Trophoblast cell (in vitro differentiated cells and primary cell): ENCODE data around the gene RASA2.

Experiments used
- DNase-seq, 2 donors: peaks; one replicate each; pipeline ENCODE4 v3.0.0-alpha.2; 2016
- H2AFZ ChIP-seq: 2 replicates; pipeline ENCODE4 v1.6.1; 2013; ENCODE audit warnings: low read length, moderate library complexity, mild to moderate bottlenecking; ENCODE audit not compliant: insufficient read depth, poor library complexity
- H2AK5ac ChIP-seq: 2 replicates; pipeline ENCODE4 v1.6.1; 2013; ENCODE audit warnings: mild to moderate bottlenecking, low read length
- H2BK120ac ChIP-seq: 2 replicates; pipeline ENCODE4 v1.6.1; 2013; ENCODE audit warnings: low read length, mild to moderate bottlenecking, moderate library complexity; ENCODE audit not compliant: insufficient read depth, poor library complexity
- H2BK12ac ChIP-seq: 2 replicates; pipeline ENCODE4 v1.6.1; 2013; ENCODE audit warnings: mild to moderate bottlenecking, low read length, moderate library complexity
- H2BK5ac ChIP-seq: 2 replicates; pipeline ENCODE4 v1.6.1; 2013; ENCODE audit warnings: low read length, low read depth, moderate library complexity, mild to moderate bottlenecking; ENCODE audit not compliant: poor library complexity
- H3K14ac ChIP-seq: 2 replicates; pipeline ENCODE4 v1.6.1; 2013; ENCODE audit warnings: mild to moderate bottlenecking, low read length
- H3K18ac ChIP-seq: 2 replicates; pipeline ENCODE4 v1.6.1; 2013; ENCODE audit warnings: mild to moderate bottlenecking, low read length
- H3K23ac ChIP-seq: 2 replicates; pipeline ENCODE4 v1.6.1; 2013; ENCODE audit warnings: low read length
- H3K27ac ChIP-seq: 2 replicates; pipeline ENCODE4 v1.5.1; 2013; ENCODE audit warnings: low read depth, mild to moderate bottlenecking, inconsistent platforms, low read length, moderate library complexity
- H3K27me3 ChIP-seq: 2 replicates; pipeline ENCODE4 v1.6.1; 2013; ENCODE audit warnings: inconsistent platforms, mild to moderate bottlenecking, low read length, moderate library complexity; ENCODE audit not compliant: insufficient read depth
- H3K36me3 ChIP-seq, 2 experiments: 1 replicate in 1 of 2; 2 replicates in 1 of 2; pipeline ENCODE4 v1.6.1; 2013; ENCODE audit warnings: low read length in 2 of 2, mild to moderate bottlenecking in 2 of 2, moderate library complexity in 1 of 2; ENCODE audit not compliant: insufficient read depth in 2 of 2, control insufficient read depth in 1 of 2
- H3K4ac ChIP-seq: 2 replicates; pipeline ENCODE4 v1.6.1; 2013; ENCODE audit warnings: low read depth, mild to moderate bottlenecking, low read length, moderate library complexity
- H3K4me1 ChIP-seq, 2 experiments: 1 replicate in 1 of 2; 2 replicates in 1 of 2; pipeline ENCODE4 v1.6.1; 2013; ENCODE audit warnings: low read length in 2 of 2, mild to moderate bottlenecking in 2 of 2, moderate library complexity in 1 of 2; ENCODE audit not compliant: insufficient read depth in 2 of 2, control insufficient read depth in 1 of 2
- H3K4me2 ChIP-seq: 2 replicates; pipeline ENCODE4 v1.6.1; 2013; ENCODE audit warnings: inconsistent platforms, mild to moderate bottlenecking, low read length, moderate library complexity
- H3K4me3 ChIP-seq: 2 replicates; pipeline ENCODE4 v1.5.1; 2013; ENCODE audit warnings: mild to moderate bottlenecking, low read depth, low read length, inconsistent platforms
- H3K79me1 ChIP-seq: one replicate; pipeline ENCODE4 v1.6.1; 2013; ENCODE audit warnings: low read length
- H3K79me2 ChIP-seq: 2 replicates; pipeline ENCODE4 v1.6.1; 2013; ENCODE audit warnings: low read length, mild to moderate bottlenecking; ENCODE audit not compliant: control insufficient read depth, insufficient read depth, poor library complexity
- H3K9ac ChIP-seq: 2 replicates; pipeline ENCODE4 v1.6.1; 2013; ENCODE audit warnings: mild to moderate bottlenecking, low read length
- H3K9me3 ChIP-seq: 2 replicates; pipeline ENCODE4 v1.6.1; 2013; ENCODE audit warnings: low read depth, mild to moderate bottlenecking, control low read depth, inconsistent platforms, low read length; ENCODE audit not compliant: insufficient read depth
- H4K12ac ChIP-seq: 2 replicates; pipeline ENCODE4 v1.6.1; 2013; ENCODE audit warnings: low read depth, mild to moderate bottlenecking, low read length, moderate library complexity
- H4K8ac ChIP-seq: 2 replicates; pipeline ENCODE4 v1.6.1; 2013; ENCODE audit warnings: low read depth, mild to moderate bottlenecking, low read length, moderate library complexity
- H4K91ac ChIP-seq: one replicate; pipeline ENCODE4 v1.6.1; 2013; ENCODE audit warnings: low read depth, mild to moderate bottlenecking, low read length, moderate library complexity
- WGBS: extraction: QIAGEN DNeasy Blood & Tissue Kit; methylation state at CpG from one replicate; pipeline ENCODE4 v1.1.7; 2013; ENCODE audit warnings: missing lambda C conversion rate; ENCODE audit not compliant: insufficient read length, insufficient coverage; ENCODE audit errors: extremely low coverage; 5-methylcytosine and 5-hydroxymethylcytosine counted together

The RASA2 gene

DNA sequence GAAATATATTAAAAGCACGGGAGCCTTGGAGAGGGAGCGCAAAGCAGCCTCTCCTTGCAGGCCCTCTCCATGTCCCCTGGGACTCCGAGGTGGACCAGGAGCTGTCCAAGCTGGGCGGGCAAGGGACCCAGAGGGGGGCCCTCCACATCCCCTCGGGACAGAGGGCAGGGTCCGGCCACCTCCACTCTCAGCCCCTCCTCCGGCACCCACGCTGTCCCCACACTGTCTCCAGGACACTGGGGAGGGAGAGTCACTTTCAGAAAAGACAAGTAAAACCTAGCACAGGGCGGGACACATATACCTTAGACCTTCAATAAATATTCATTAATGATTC, 173.8 kb downstream of the RASA2 start:
- Histone ChIP-seq H4K91ac (no peak overlapping the region), H3K27ac (no peak overlapping the region), H2BK120ac (no peak overlapping the region), H2AFZ (peak overlapping the region; percentile 58), H2AK5ac (no peak overlapping the region), H3K23ac (no peak overlapping the region), H3K4me2 (peak overlapping the region; percentile 99), H3K18ac (no peak overlapping the region), H2BK5ac (no peak overlapping the region), H3K36me3 (no peaks in the 10 kb centered on the region), H4K8ac (no peak overlapping the region), H3K27me3 (peaks cover 8% of the 10 kb centered on the region), H3K4me1 (peaks cover 9 to 13% of the 10 kb centered on the region in 2 experiments), H4K12ac (no peak overlapping the region), H3K14ac (no peak overlapping the region), H3K4me3 (peak overlapping the region; percentile 71), H3K9ac (no peak overlapping the region), H2BK12ac (peak overlapping the region; percentile 52), H3K79me1 (peaks cover 13% of the 10 kb centered on the region), H3K79me2 (peaks cover 5% of the 10 kb centered on the region), H3K4ac (no peak overlapping the region), H3K9me3 (peaks cover 3% of the 10 kb centered on the region)
- no peak for DNase-seq
- WGBS, result no CpG with 5 or more reads among the region's 9 CpGs

DNA sequence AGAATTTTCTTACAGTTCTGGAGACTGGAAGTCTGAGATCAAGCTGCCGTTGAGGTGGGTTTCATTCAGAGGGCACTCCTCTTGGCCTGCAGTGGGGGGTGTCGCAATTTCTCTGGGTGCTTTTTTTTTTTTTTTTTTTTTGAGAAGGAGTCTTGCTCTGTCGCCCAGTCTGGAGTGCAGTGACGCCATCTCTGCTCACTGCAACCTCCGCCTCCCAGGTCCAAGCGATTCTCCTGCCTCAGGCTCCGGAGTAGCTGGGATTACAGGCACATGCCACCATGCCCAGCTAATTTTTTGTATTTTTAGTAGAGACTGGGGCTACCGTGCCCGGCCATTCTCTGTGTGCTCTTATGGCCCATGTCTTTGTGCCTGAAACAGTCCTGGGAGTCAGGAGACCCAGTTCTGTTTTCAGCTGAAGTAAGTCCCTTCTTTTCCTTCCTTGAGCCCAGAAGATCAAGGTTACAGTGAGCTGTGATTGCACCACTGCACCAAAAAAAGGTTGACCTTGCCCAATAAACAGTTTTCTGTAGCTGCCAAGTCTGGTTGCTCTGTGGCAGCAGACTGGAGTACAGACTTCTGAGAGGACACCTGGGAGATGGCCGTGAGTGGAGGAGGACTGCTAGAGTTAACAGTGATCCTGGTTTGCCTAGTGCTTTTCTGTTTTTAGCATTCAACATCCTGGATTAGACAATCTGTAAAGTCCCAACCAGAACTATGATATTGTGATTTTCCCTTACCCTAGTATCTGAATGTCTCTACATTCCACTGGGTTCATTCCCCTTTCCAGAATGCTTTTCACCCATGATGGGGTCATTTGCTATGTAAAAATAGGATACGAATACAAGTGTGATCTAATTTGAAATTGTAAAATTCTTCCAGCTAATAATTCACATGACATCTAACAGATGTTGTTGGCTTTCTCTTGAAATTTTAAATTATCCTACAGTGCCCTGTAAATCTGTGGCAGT, 174.7 kb downstream of the RASA2 start:
- no peak for DNase-seq
- no peak overlapping the region for H3K18ac ChIP-seq
- no peak overlapping the region for H3K9ac ChIP-seq
- H3K27ac ChIP-seq, result no peak overlapping the region
- H4K12ac ChIP-seq, result no peak overlapping the region
- H3K4me2 ChIP-seq, result no peak overlapping the region
- no peak overlapping the region for H2BK120ac ChIP-seq
- peaks cover 9 to 13% of the 10 kb centered on the region in 2 experiments for H3K4me1 ChIP-seq
- H2AK5ac ChIP-seq, result no peak overlapping the region
- peaks cover 8% of the 10 kb centered on the region for H3K27me3 ChIP-seq
- no CpG with 5 or more reads among the region's 11 CpGs for WGBS
- no peak overlapping the region for H4K91ac ChIP-seq
- no peak overlapping the region for H3K4ac ChIP-seq
- peaks cover 3% of the 10 kb centered on the region for H3K9me3 ChIP-seq
- no peak overlapping the region for H3K4me3 ChIP-seq
- H3K14ac ChIP-seq, result no peak overlapping the region
- H2BK5ac ChIP-seq, result no peak overlapping the region
- no peak overlapping the region for H2AFZ ChIP-seq
- H3K79me2 ChIP-seq, result peaks cover 5% of the 10 kb centered on the region
- H3K36me3 ChIP-seq, result no peaks in the 10 kb centered on the region
- H4K8ac ChIP-seq, result no peak overlapping the region
- H3K79me1 ChIP-seq, result peaks cover 13% of the 10 kb centered on the region
- no peak overlapping the region for H2BK12ac ChIP-seq
- H3K23ac ChIP-seq, result no peak overlapping the region

DNA sequence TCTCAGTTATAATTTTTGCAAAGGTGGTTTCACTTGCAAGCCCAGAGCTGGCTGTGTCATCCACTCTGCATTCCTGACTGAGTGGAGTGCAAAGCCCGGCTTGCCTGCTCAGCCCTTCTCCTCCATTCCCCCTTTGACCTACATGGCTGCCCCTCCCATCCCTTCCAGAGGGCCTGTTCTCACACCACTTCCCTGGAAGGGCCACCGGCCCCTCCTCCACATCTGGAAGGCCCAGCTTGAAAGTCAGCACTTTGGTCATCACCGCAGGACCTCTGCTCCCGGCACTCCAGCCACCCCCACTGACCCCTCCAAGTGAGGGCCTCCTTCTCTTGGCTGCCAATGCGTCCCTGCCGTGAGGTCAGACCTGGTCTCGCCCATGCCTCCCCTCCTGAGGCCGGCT, 177.2 kb downstream of the RASA2 start:
- Histone ChIP-seq H3K18ac (peak overlapping the region; percentile 64), H3K9ac (no peak overlapping the region), H4K91ac (no peak overlapping the region), H4K12ac (peak overlapping the region; percentile 26), H3K79me1 (peaks cover 13% of the 10 kb centered on the region), H2AFZ (peak overlapping the region; percentile 68), H3K4ac (no peak overlapping the region), H3K4me3 (no peak overlapping the region), H4K8ac (no peak overlapping the region), H2AK5ac (peak overlapping the region; percentile 9), H3K23ac (no peak overlapping the region), H3K4me2 (no peak overlapping the region), H2BK5ac (peak overlapping the region; percentile 33), H2BK120ac (peak overlapping the region; percentile 53), H3K79me2 (peaks cover 5% of the 10 kb centered on the region), H3K4me1 (peaks cover 9 to 13% of the 10 kb centered on the region in 2 experiments), H3K9me3 (peaks cover 2% of the 10 kb centered on the region), H3K14ac (peak overlapping the region; percentile 34), H3K36me3 (peaks cover 0 to 2% of the 10 kb centered on the region in 2 experiments), H3K27me3 (peaks cover 8% of the 10 kb centered on the region), H3K27ac (no peak overlapping the region), H2BK12ac (peak overlapping the region; percentile 36)
- no CpG with 5 or more reads among the region's 8 CpGs for WGBS
- DNase-seq, result peak in 1 of 2 donors; percentile 15
